B cell (primary cell): Measurements from ENCODE around the gene CST6. TPM values are rescaled to one million over a fixed set of nuclear protein-coding genes. Genes with fewer than 3 reads are reported as not detected.
"Not testable (repeated sequence)": the region's sequence is repeated elsewhere in the genome, so short reads cannot be mapped to it uniquely, and the experiment has no call there.

Experiments used
- ATAC-seq: fragments of 200-7000 bp; cut with Tn5 transposase; one replicate; pipeline ENCODE4 v1.10.0; 2021; ENCODE audit warnings: low read depth, mild to moderate bottlenecking, moderate number of reproducible peaks, moderate library complexity
- CTCF ChIA-PET: fragments of 350-600 bp; sonication (Branson Sonifier 250); formaldehyde crosslinking; loops from one replicate; lab custom pipeline; 2021; ENCODE audit warnings: antibody characterized with exemption, inconsistent platforms; lab: Charles Lee
- POLR2A ChIA-PET: fragments of 350-600 bp; sonication (Branson Sonifier 250); formaldehyde crosslinking; loops from one replicate; lab custom pipeline; 2021; ENCODE audit warnings: antibody characterized with exemption; lab: Charles Lee
- DNase-seq: peaks from one replicate; pipeline ENCODE4 v3.0.0; 2013
- H2AFZ ChIP-seq: 2 replicates; pipeline ENCODE4 v1.6.1; 2012; ENCODE audit warnings: mild to moderate bottlenecking, low read depth, low read length; ENCODE audit not compliant: insufficient read depth, poor library complexity, severe bottlenecking
- H3K27ac ChIP-seq, 2 donors: 1 replicate in 1 of 2; 2 replicates in 1 of 2; pipeline ENCODE4 v1.5.1; 2012 to 2013; ENCODE audit warnings: low read length in 2 of 2, mild to moderate bottlenecking in 2 of 2, moderate library complexity in 1 of 2
- H3K27me3 ChIP-seq, 4 experiments: fragments of 200-600 bp in 1 of 4; sonication (generic) in 1 of 4; replicated peaks in 1 of 4; 1 replicate in 2 of 4; 2 replicates in 2 of 4; pipeline versions ENCODE4 v1.6.1 to v1.7.0; 2013 to 2016; ENCODE audit warnings: low read length in 3 of 4, mild to moderate bottlenecking in 2 of 4, mixed read lengths in 1 of 4, moderate library complexity in 1 of 4; ENCODE audit not compliant: insufficient read depth in 4 of 4, control insufficient read depth in 3 of 4; ENCODE audit errors: control extremely low read depth in 1 of 4
- H3K36me3 ChIP-seq, 2 experiments: replicated peaks in 1 of 2; 1 replicate in 1 of 2; 2 replicates in 1 of 2; pipeline versions ENCODE4 v1.6.1 to v1.7.1; 2013; ENCODE audit warnings: low read length in 1 of 2; ENCODE audit not compliant: insufficient read depth in 2 of 2, control insufficient read depth in 1 of 2; ENCODE audit errors: control extremely low read depth in 1 of 2, extremely low read depth in 1 of 2
- H3K4me1 ChIP-seq, 2 donors: fragments of 200-600 bp in 1 of 2; sonication (generic) in 1 of 2; 1 replicate in 1 of 2; 2 replicates in 1 of 2; pipeline versions ENCODE4 v1.5.1 to v1.6.1; 2013 to 2017; ENCODE audit warnings: low read length in 2 of 2; ENCODE audit not compliant: control insufficient read depth in 2 of 2, insufficient read depth in 2 of 2
- H3K4me2 ChIP-seq: replicated peaks from 2 replicates; pipeline ENCODE3; 2012; ENCODE audit warnings: mild to moderate bottlenecking, low read depth, low read length; ENCODE audit not compliant: poor library complexity, severe bottlenecking
- H3K4me3 ChIP-seq, 5 experiments: fragments of 200-600 bp in 1 of 5; sonication (generic) in 1 of 5; 1 replicate in 3 of 5; 2 replicates in 2 of 5; pipeline versions ENCODE4 v1.5.1 to v1.7.0; 2011 to 2016; ENCODE audit warnings: low read length in 4 of 5, mild to moderate bottlenecking in 4 of 5, low read depth in 2 of 5, control low read depth in 1 of 5, moderate library complexity in 1 of 5; ENCODE audit not compliant: insufficient read depth in 1 of 5; ENCODE audit errors: control extremely low read depth in 1 of 5, extremely low read depth in 1 of 5
- H3K79me2 ChIP-seq: fragments of 200-600 bp; sonication (generic); one replicate; pipeline ENCODE4 v1.6.0; 2016; ENCODE audit warnings: low read length; ENCODE audit not compliant: control insufficient read depth, insufficient read depth
- H3K9ac ChIP-seq: fragments of 200-600 bp; sonication (generic); 2 replicates; pipeline ENCODE4 v1.6.1; 2017; ENCODE audit warnings: mild to moderate bottlenecking, low read length, moderate library complexity
- H3K9me3 ChIP-seq, 3 donors: one replicate each; pipeline versions ENCODE4 v1.6.1 to v1.7.1; 2013; ENCODE audit warnings: low read length in 2 of 3; ENCODE audit not compliant: control insufficient read depth in 2 of 3, insufficient read depth in 1 of 3; ENCODE audit errors: control extremely low read depth in 1 of 3
- H4K20me1 ChIP-seq: 2 replicates; pipeline ENCODE4 v1.6.0; 2012; ENCODE audit warnings: mild to moderate bottlenecking, low read length; ENCODE audit not compliant: insufficient read depth, control insufficient read depth, poor library complexity, severe bottlenecking
- H3K27ac Mint-ChIP-seq: one replicate; pipeline ENCODE4 v1.8.0; 2021; ENCODE audit warnings: mixed read lengths
- H3K27me3 Mint-ChIP-seq: one replicate; pipeline ENCODE4 v1.8.0; 2021; ENCODE audit warnings: mixed read lengths
- H3K4me1 Mint-ChIP-seq: one replicate; pipeline ENCODE4 v1.8.0; 2021; ENCODE audit warnings: mixed read lengths
- H3K4me3 Mint-ChIP-seq: one replicate; pipeline ENCODE4 v1.8.0; 2021; ENCODE audit warnings: mixed read lengths
- H3K9me3 Mint-ChIP-seq: one replicate; pipeline ENCODE4 v1.8.0; 2022; ENCODE audit warnings: mixed read lengths; ENCODE audit not compliant: insufficient read depth
- CTCF ChIP-seq: fragments of 200-600 bp; IDR thresholded peaks from one replicate; pipeline ENCODE4 v1.8.0; 2022; ENCODE audit warnings: antibody characterized with exemption, mild to moderate bottlenecking
- EZH2 ChIP-seq: IDR thresholded peaks from 2 replicates; pipeline ENCODE4 v1.6.1; 2012; ENCODE audit warnings: borderline replicate concordance, low read depth, mild to moderate bottlenecking, moderate library complexity, low read length; ENCODE audit not compliant: insufficient read depth, poor library complexity, severe bottlenecking
- WGBS: methylation state at CpG from one replicate; pipeline ENCODE4 v1.1.5; 2013; ENCODE audit warnings: missing lambda C conversion rate; ENCODE audit not compliant: insufficient coverage; 5-methylcytosine and 5-hydroxymethylcytosine counted together
- intact Hi-C: fragments of 100-400 bp; cut with micrococcal nuclease; formaldehyde crosslinking; loops from one replicate; pipeline ENCODE4 v1.10.0; 2022
- polyA plus RNA-seq: library from polyadenylated mRNA; depleted of rRNA; stranded (reverse); fragments of >200 nt; gene quantifications from 2 replicates; pipeline ENCODE4 v1.2.3, GENCODE V29; 2012
- total RNA-seq, 2 donors: library from RNA; stranded (reverse); fragments of 120-200 nt in 1 of 2; gene quantifications; 1 replicate in 1 of 2; 2 replicates in 1 of 2; pipeline versions ENCODE4 v1.2.3 to v1.2.4, GENCODE V29; 2013 to 2022

The CST6 gene
- total and polyA plus RNA-seq, 2 donors (not counting 1 experiment from before 2014, with no cell fraction given), result not detected

- peaks cover 23% of the 10 kb centered on the region for H4K20me1 ChIP-seq
- no peak for ATAC-seq
- H3K27ac Mint-ChIP-seq, result no peak overlapping the region
- no peak overlapping the region for H3K4me3 ChIP-seq
- CTCF ChIA-PET, result interaction anchor here (1.1 to 1.9 kb wide), 4 partner anchors 15 to 148 kb away, joined by 3 to 6 read pairs (median 4); partner anchors contain the start of gene MUS81
- no peaks in the 10 kb centered on the region for H3K9me3 Mint-ChIP-seq
- no peak overlapping the region for H3K4me2 ChIP-seq
- WGBS, result no CpG with 5 or more reads among the region's 2 CpGs
- H3K27me3 ChIP-seq, result peaks cover 0 to 19% (median 10%) of the 10 kb centered on the region in 4 experiments
- intact Hi-C loops, result no loop called here
- POLR2A ChIA-PET, result no interaction called here
- H3K9me3 ChIP-seq, result peaks cover 0 to 9% (median 0%) of the 10 kb centered on the region in 3 donors
- peaks cover 8% of the 10 kb centered on the region for H3K27me3 Mint-ChIP-seq
- no peak overlapping the region for H3K9ac ChIP-seq
- H2AFZ ChIP-seq, result no peak overlapping the region
- H3K36me3 ChIP-seq, result peaks cover 0 to 23% of the 10 kb centered on the region in 2 experiments
- peaks cover 15 to 19% of the 10 kb centered on the region in 2 donors for H3K4me1 ChIP-seq
- H3K4me3 Mint-ChIP-seq, result no peak overlapping the region
- H3K4me1 Mint-ChIP-seq, result peaks cover 11% of the 10 kb centered on the region
- no peak for TF ChIP-seq CTCF
- TF ChIP-seq EZH2, result no peak
- H3K27ac ChIP-seq, result no peak overlapping the region
- H3K79me2 ChIP-seq, result peaks cover 22% of the 10 kb centered on the region
- no peak for DNase-seq
These were observed 3.7 kb upstream of the CST6 start for GRCh38 chr11:66008095-66008467.

GRCh38 chr11:66008468-66009101 lies 3.2 kb upstream of the CST6 start:
- no peak overlapping the region for H3K9ac ChIP-seq
- Mint-ChIP-seq H3K9me3 (no peaks in the 10 kb centered on the region), H3K4me1 (peaks cover 6% of the 10 kb centered on the region), H3K27me3 (peaks cover 8% of the 10 kb centered on the region), H3K4me3 (no peak overlapping the region), H3K27ac (no peak overlapping the region)
- no peak overlapping the region for H3K4me2 ChIP-seq
- H4K20me1 ChIP-seq, result peaks cover 18% of the 10 kb centered on the region
- TF ChIP-seq CTCF, result no peak
- TF ChIP-seq EZH2, result no peak
- H3K27ac ChIP-seq, result no peak overlapping the region
- DNase-seq, result peak; percentile 12
- peaks cover 0 to 12% (median 0%) of the 10 kb centered on the region in 3 donors for H3K9me3 ChIP-seq
- CTCF ChIA-PET, result interaction anchor here (0.7 to 1.9 kb wide), 7 partner anchors 14 to 149 kb away, joined by 3 to 6 read pairs (median 3); partner anchors contain the start of gene MUS81
- H3K36me3 ChIP-seq, result peaks cover 0 to 19% of the 10 kb centered on the region in 2 experiments
- WGBS, result 62% methylated on average over 9 of the region's 10 CpGs
- peaks cover 0 to 24% (median 12%) of the 10 kb centered on the region in 4 experiments for H3K27me3 ChIP-seq
- ATAC-seq, result no peak
- POLR2A ChIA-PET, result interaction anchor here (0.7 kb wide), 1 partner anchor 27 kb away, joined by 3 read pairs; no protein-coding TSS in a partner anchor
- H3K79me2 ChIP-seq, result peaks cover 20% of the 10 kb centered on the region
- intact Hi-C loops, result no loop called here
- H2AFZ ChIP-seq, result no peak overlapping the region
- peaks cover 11 to 14% of the 10 kb centered on the region in 2 donors for H3K4me1 ChIP-seq
- no peak overlapping the region for H3K4me3 ChIP-seq

GRCh38 chr11:66010036-66010435 lies 1.8 kb upstream of the CST6 start:
- ATAC-seq, H3K9ac ChIP-seq, H3K27me3 Mint-ChIP-seq, H3K27ac ChIP-seq, H4K20me1 ChIP-seq, H2AFZ ChIP-seq, H3K4me1 Mint-ChIP-seq, H3K36me3 ChIP-seq, DNase-seq, H3K27ac Mint-ChIP-seq, H3K4me2 ChIP-seq, H3K9me3 Mint-ChIP-seq, H3K4me3 ChIP-seq, POLR2A ChIA-PET, intact Hi-C loops, H3K4me3 Mint-ChIP-seq: not testable (repeated sequence)
- Histone ChIP-seq H3K4me1 (peaks cover 11 to 13% of the 10 kb centered on the region in 2 donors), H3K79me2 (peaks cover 13% of the 10 kb centered on the region), H3K27me3 (peaks cover 0 to 29% (median 12%) of the 10 kb centered on the region in 4 experiments), H3K9me3 (peaks cover 0 to 12% (median 0%) of the 10 kb centered on the region in 3 donors)
- CTCF ChIA-PET, result interaction anchor here (1.3 kb wide), 1 partner anchor 59 kb away, joined by 3 read pairs; no protein-coding TSS in a partner anchor
- 97% methylated on average over 4 of the region's 4 CpGs for WGBS
